ENCODE data around the gene ZNF496.

DNA sequence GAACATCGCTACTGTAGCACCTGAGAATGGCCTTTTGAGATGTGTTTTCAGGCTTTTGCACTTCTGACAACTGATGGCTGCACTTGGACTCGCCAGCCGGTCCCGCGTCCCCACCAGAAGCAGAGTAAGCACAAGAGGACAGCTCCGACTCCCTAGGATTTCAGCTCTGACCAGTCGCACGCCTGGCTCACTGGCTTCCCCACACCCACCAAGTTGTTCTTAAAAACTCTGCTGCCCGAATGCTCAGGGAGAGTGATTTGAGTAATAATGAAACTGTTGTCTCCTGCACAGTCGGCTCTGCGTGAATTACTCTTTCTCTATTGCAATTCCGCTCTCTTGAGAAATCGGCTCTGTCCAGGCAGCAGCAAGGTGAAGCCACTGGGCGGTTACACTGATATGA lies 44.1 kb upstream of the ZNF496 start:
- TF ChIP-seq, protein P1, sequence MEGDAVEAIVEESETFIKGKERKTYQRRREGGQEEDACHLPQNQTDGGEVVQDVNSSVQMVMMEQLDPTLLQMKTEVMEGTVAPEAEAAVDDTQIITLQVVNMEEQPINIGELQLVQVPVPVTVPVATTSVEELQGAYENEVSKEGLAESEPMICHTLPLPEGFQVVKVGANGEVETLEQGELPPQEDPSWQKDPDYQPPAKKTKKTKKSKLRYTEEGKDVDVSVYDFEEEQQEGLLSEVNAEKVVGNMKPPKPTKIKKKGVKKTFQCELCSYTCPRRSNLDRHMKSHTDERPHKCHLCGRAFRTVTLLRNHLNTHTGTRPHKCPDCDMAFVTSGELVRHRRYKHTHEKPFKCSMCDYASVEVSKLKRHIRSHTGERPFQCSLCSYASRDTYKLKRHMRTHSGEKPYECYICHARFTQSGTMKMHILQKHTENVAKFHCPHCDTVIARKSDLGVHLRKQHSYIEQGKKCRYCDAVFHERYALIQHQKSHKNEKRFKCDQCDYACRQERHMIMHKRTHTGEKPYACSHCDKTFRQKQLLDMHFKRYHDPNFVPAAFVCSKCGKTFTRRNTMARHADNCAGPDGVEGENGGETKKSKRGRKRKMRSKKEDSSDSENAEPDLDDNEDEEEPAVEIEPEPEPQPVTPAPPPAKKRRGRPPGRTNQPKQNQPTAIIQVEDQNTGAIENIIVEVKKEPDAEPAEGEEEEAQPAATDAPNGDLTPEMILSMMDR (IDR thresholded peaks at IDR 0.05; ENCODE audit: low read length), result no peak
- TF ChIP-seq EZH2 (IDR thresholded peaks at IDR 0.05; ENCODE audit: borderline replicate concordance, low read length), result no peak
